Measurements from ENCODE around the gene HIP1R. TPM values are rescaled to one million over a fixed set of nuclear protein-coding genes. Genes with fewer than 3 reads are reported as not detected.
"Not testable (repeated sequence)": the region's sequence is repeated elsewhere in the genome, so short reads cannot be mapped to it uniquely, and the experiment has no call there.

HIP1R gene
- total and polyA plus RNA-seq, 7 donors: 4.5 to 17.6 (median 8.0) TPM

DNA sequence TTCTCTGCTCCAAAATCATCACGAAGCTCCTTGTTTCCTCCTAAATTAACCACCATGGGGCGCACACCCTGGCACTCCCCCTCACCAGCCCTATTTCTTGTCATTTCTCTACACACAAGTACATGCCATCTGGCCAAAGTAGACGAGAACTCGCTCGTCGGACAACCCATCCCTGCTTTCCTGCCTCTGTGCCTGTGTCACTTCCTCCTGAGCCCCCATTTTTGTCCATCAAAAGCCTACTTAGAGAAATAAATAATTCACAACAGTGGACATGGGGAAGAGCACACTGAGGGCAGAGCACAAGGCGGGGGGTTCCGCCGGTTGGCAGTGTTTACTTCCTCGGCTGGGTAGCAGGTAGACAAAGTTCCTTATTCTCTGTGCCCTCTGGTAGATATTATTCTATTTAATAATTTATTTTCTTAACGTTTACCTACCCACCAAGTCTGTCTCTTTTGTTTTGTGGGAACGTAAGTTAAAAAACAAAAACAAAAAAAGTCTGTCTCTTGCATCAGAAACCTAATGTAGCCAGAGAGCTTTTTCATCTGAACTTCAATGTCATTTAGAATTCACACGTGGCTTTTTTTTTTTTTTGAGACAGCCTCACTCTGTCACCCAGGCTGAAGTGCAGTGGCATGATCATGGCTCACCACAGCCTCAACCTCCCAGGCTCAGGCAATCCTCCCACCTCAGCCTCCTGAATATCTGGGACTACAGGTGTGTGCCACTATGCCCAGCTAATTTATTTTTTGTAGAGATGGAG, 54.7 kb downstream of the HIP1R start:
- H3K36me3 ChIP-seq (ENCODE audit: insufficient read depth in 1 of 2, low read depth in 1 of 2): no peaks in the 10 kb centered on the region
- peaks cover 70% of the 10 kb centered on the region for H3K4me1 ChIP-seq
- TF ChIP-seq CTCF (IDR thresholded peaks at IDR 0.05): no peak
- ATAC-seq: no peak
- intact Hi-C loops (cut with DNase I): no loop called here
- 74 to 79% (median 75%) methylated on average over 13 of the region's 13 CpGs for WGBS, 3 donors
- H3K27ac ChIP-seq: peak overlapping the region; percentile 70
- no peaks in the 10 kb centered on the region for H3K9me3 ChIP-seq
- DNase-seq: no peak
- H3K4me3 ChIP-seq: no peak overlapping the region
- H3K27me3 ChIP-seq (ENCODE audit: insufficient read depth in 3 of 3, low read length in 2 of 3): no peaks in the 10 kb centered on the region

DNA sequence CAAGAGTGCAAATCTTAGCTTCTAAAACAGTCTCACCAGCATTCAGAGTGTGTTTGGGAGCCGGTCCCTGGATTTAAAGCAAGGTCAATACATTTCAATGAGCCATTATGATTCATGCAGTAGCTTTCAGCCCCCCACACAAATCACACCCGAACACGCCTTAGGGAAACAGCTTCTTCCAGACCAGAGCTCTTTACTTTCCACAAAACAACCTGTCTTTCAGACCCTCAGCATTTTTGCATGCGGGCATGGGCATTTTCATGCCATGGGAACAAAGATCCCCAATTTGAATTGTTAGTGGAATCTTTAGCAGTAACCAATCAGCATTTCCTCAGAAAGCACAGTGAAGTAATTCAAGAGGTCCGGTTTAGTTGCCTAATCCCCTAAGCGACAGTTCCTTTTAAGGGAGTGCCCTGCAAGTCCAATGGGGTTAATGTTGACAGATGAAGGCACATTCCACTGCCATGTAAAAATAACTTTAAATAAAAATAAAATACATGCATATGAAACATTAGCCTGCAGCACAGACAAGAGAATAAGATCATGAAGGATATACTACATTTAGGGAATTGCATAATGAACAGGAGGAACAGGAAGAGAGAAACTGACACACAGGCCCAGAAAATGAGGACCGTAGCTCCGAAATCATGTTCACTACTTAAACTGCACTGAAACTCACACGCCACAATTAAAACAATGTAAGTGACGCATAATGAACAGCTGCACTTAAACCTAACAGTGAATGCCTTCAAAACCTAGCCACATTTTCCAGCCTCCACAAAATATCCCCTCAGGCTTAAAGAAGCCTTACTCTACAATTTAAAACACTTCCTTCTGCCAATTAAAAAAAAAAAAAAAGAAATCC, 56.6 kb downstream of the HIP1R start:
- Histone ChIP-seq H3K27me3 (ENCODE audit: insufficient read depth in 3 of 3, low read length in 2 of 3) (no peaks in the 10 kb centered on the region), H3K9me3 (no peaks in the 10 kb centered on the region), H3K27ac (peak overlapping the region; percentile 55), H3K4me3 (peak overlapping the region; percentile 33), H3K4me1 (peaks cover 70% of the 10 kb centered on the region), H3K36me3 (ENCODE audit: insufficient read depth in 1 of 2, low read depth in 1 of 2) (no peaks in the 10 kb centered on the region)
- WGBS, 3 donors: 16 to 31% (median 19%) methylated on average over 10 of the region's 10 CpGs
- peak in 2 of 4 donors; percentile 30 to 37 for ATAC-seq
- intact Hi-C loops (cut with DNase I): no loop called here
- no peak for TF ChIP-seq CTCF (IDR thresholded peaks at IDR 0.05)
- DNase-seq: no peak

- Histone ChIP-seq H3K4me1 (peaks cover 62% of the 10 kb centered on the region), H3K4me3 (peak overlapping the region; percentile 33)
- intact Hi-C loops (cut with DNase I); H3K36me3 ChIP-seq (ENCODE audit: insufficient read depth in 1 of 2, low read depth in 1 of 2); H3K9me3 ChIP-seq; ATAC-seq; H3K27ac ChIP-seq; H3K27me3 ChIP-seq (ENCODE audit: insufficient read depth in 3 of 3, low read length in 2 of 3); DNase-seq: not testable (repeated sequence)
- WGBS, 3 donors: 95 to 96% (median 95%) methylated on average over 9 of the region's 9 CpGs
These were observed 57.5 kb downstream of the HIP1R start for GRCh38 chr12:122892724-122893123.

DNA sequence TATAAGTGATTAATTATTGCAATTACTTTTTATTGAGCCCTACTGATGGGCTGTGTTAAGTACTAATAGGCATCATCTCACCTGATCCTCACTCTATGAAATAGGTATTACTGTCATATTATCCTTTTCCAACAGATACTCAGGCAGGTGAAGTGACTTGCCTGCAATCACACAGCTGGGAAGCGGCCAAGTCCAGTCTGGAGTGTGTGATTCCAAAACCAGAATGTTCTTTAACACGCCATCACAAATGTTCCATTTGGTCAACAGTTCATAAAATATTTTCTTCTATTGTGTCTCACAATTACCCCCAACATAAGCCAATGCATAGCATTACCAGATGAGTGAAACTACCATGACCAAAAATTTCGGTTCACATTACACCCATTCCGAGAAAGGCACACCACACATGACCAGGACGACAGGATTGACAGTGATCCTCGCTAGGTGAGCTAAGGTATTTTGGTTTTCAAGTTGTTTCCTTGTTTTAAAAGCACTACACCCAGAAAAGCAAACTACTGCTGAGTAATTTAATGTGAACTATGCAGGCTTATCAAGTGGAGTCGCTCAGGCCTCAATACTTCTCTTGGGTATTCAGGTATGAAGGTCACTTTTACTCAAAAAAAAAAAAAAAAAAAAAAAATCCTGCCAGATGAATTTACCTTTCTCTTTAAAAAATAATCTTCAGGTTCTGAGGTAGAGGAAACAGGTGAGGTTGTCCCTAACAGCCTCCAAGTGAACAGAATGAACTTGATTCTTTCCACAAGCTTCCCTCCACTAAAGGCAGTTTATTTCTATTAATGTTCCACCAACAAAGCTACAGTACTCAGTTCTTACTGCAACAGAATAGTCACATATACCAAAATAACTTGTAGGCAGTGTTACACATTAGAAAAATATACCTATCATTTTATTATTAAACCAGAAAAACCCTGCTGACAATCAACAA, 58.2 kb downstream of the HIP1R start:
- ATAC-seq (no peak), DNase-seq (no peak)
- WGBS, 3 donors: 51 to 75% (median 55%) methylated on average over 7 of the region's 7 CpGs
- TF ChIP-seq CTCF (IDR thresholded peaks at IDR 0.05): no peak
- Histone ChIP-seq H3K4me1 (peaks cover 55% of the 10 kb centered on the region), H3K9me3 (no peaks in the 10 kb centered on the region), H3K27ac (peak overlapping the region; percentile 80), H3K4me3 (peak overlapping the region; percentile 78), H3K36me3 (ENCODE audit: insufficient read depth in 1 of 2, low read depth in 1 of 2) (no peaks in the 10 kb centered on the region), H3K27me3 (ENCODE audit: insufficient read depth in 3 of 3, low read length in 2 of 3) (no peaks in the 10 kb centered on the region)
- intact Hi-C loops (cut with DNase I): no loop called here

All from psoas muscle (tissue), 8 donors.